Liver (tissue), 9 donors: ENCODE results near the gene MYO16. TPM values are rescaled to one million over a fixed set of nuclear protein-coding genes. Genes with fewer than 3 reads are reported as not detected.

ENCODE experiments used
- DNase-seq: peaks from one replicate; pipeline ENCODE4 v3.0.0-alpha.2; 2017; ENCODE audit warnings: low spot score
- H3K27ac ChIP-seq, 2 donors: one replicate each; pipeline ENCODE4 v1.7.0; 2013; ENCODE audit warnings: inconsistent platforms in 2 of 2, low read length in 2 of 2, control low read depth in 1 of 2, low read depth in 1 of 2, mild to moderate bottlenecking in 1 of 2
- H3K27me3 ChIP-seq, 4 donors: one replicate each; pipeline versions ENCODE4 v1.6.1 to v1.7.0; 2013; ENCODE audit warnings: low read length in 3 of 4, inconsistent platforms in 1 of 4, mild to moderate bottlenecking in 1 of 4, moderate library complexity in 1 of 4; ENCODE audit not compliant: control insufficient read depth in 4 of 4, insufficient read depth in 4 of 4
- H3K36me3 ChIP-seq, 4 donors: one replicate each; pipeline versions ENCODE4 v1.6.1 to v1.7.0; 2013; ENCODE audit warnings: low read length in 3 of 4, mild to moderate bottlenecking in 3 of 4, low read depth in 1 of 4, moderate library complexity in 1 of 4; ENCODE audit not compliant: control insufficient read depth in 4 of 4, insufficient read depth in 3 of 4
- H3K4me1 ChIP-seq, 4 donors: one replicate each; pipeline versions ENCODE4 v1.6.1 to v1.7.0; 2013; ENCODE audit warnings: low read length in 3 of 4, mild to moderate bottlenecking in 3 of 4, moderate library complexity in 1 of 4; ENCODE audit not compliant: control insufficient read depth in 4 of 4, insufficient read depth in 4 of 4
- H3K4me3 ChIP-seq, 3 donors: one replicate each; pipeline versions ENCODE4 v1.6.1 to v1.7.0; 2013; ENCODE audit warnings: low read length in 3 of 3, control low read depth in 1 of 3, low read depth in 1 of 3, mild to moderate bottlenecking in 1 of 3
- H3K9ac ChIP-seq, 2 donors: one replicate each; pipeline ENCODE4 v1.7.0; 2013; ENCODE audit warnings: low read length in 2 of 2, mild to moderate bottlenecking in 2 of 2, moderate library complexity in 2 of 2, control low read depth in 1 of 2, low read depth in 1 of 2
- H3K9me3 ChIP-seq, 4 donors: one replicate each; pipeline versions ENCODE4 v1.6.1 to v1.7.0; 2013; ENCODE audit warnings: low read length in 3 of 4; ENCODE audit not compliant: control insufficient read depth in 4 of 4
- ATF3 ChIP-seq: IDR thresholded peaks from 2 replicates; pipeline ENCODE4 v1.6.1; 2016; ENCODE audit warnings: antibody characterized with exemption
- CTCF ChIP-seq: fragments of 150-350 bp; IDR thresholded peaks from 2 replicates; pipeline ENCODE4 v1.5.1; 2017; ENCODE audit warnings: improper control_type of control experiment, low read depth, low read length; ENCODE audit not compliant: missing input control
- EGR1 ChIP-seq, 2 donors: IDR thresholded peaks; 2 replicates each; pipeline ENCODE4 v1.6.1; 2016 to 2018; ENCODE audit warnings: antibody characterized with exemption in 2 of 2, low read depth in 2 of 2
- FOXA1 ChIP-seq: IDR thresholded peaks from 2 replicates; pipeline ENCODE4 v1.6.1; 2016; ENCODE audit warnings: antibody characterized with exemption
- FOXA2 ChIP-seq: IDR thresholded peaks from 2 replicates; pipeline ENCODE4 v1.6.1; 2016; ENCODE audit warnings: antibody characterized with exemption
- GABPA ChIP-seq, 2 donors: IDR thresholded peaks in 1 of 2; conservative IDR thresholded peaks in 1 of 2; 2 replicates each; pipeline ENCODE4 v1.6.1; 2016; ENCODE audit warnings: antibody characterized with exemption in 2 of 2, mild to moderate bottlenecking in 1 of 2, moderate library complexity in 1 of 2
- HNF4A ChIP-seq, 2 donors: conservative IDR thresholded peaks; 2 replicates each; pipeline ENCODE4 v1.6.1; 2016; ENCODE audit warnings: antibody characterized with exemption in 2 of 2, mild to moderate bottlenecking in 2 of 2
- HNF4G ChIP-seq: IDR thresholded peaks from 2 replicates; pipeline ENCODE4 v1.6.1; 2016; ENCODE audit warnings: antibody characterized with exemption
- JUND ChIP-seq, 2 donors: IDR thresholded peaks; 2 replicates each; pipeline ENCODE4 v1.6.1; 2016; ENCODE audit warnings: antibody characterized with exemption in 2 of 2
- MAX ChIP-seq: IDR thresholded peaks from 2 replicates; pipeline ENCODE4 v1.6.1; 2016; ENCODE audit warnings: antibody characterized with exemption
- NR2F2 ChIP-seq: IDR thresholded peaks from 2 replicates; pipeline ENCODE4 v1.6.1; 2016; ENCODE audit warnings: antibody characterized with exemption
- RAD21 ChIP-seq, 2 donors: IDR thresholded peaks; 2 replicates each; pipeline ENCODE4 v1.6.1; 2016; ENCODE audit warnings: antibody characterized with exemption in 2 of 2, mild to moderate bottlenecking in 2 of 2
- REST ChIP-seq: IDR thresholded peaks from 2 replicates; pipeline ENCODE4 v1.6.1; 2016; ENCODE audit warnings: antibody characterized with exemption, mild to moderate bottlenecking
- RXRA ChIP-seq, 2 donors: IDR thresholded peaks; 2 replicates each; pipeline ENCODE4 v1.6.1; 2017 to 2018; ENCODE audit warnings: antibody characterized with exemption in 2 of 2, mild to moderate bottlenecking in 1 of 2
- SP1 ChIP-seq: IDR thresholded peaks from 2 replicates; pipeline ENCODE4 v1.6.1; 2018; ENCODE audit warnings: antibody characterized with exemption, mild to moderate bottlenecking
- TAF1 ChIP-seq: conservative IDR thresholded peaks from 2 replicates; pipeline ENCODE4 v1.6.1; 2016; ENCODE audit warnings: antibody characterized with exemption, mild to moderate bottlenecking
- YY1 ChIP-seq: IDR thresholded peaks from 2 replicates; pipeline ENCODE4 v1.6.1; 2016; ENCODE audit warnings: antibody characterized with exemption, mild to moderate bottlenecking
- ZBTB33 ChIP-seq: IDR thresholded peaks from 2 replicates; pipeline ENCODE4 v1.6.1; 2016; ENCODE audit warnings: antibody characterized with exemption
- WGBS: extraction: QIAGEN DNeasy Blood & Tissue Kit; methylation state at CpG from one replicate; pipeline ENCODE4 v1.1.7; 2013; 5-methylcytosine and 5-hydroxymethylcytosine counted together
- polyA plus RNA-seq, 2 donors: library from polyadenylated mRNA; stranded (reverse) in 1 of 2; unstranded in 1 of 2; fragments of 200-250 nt in 1 of 2; fragments of >200 nt in 1 of 2; fragmentation: Nextera tagmentation in 1 of 2; extraction: Ambion mirVana in 1 of 2; gene quantifications; one replicate each; pipeline versions ENCODE4 v1.2.1 to v1.2.3, GENCODE V29; 2013 to 2015
- total RNA-seq, 2 donors: library from RNA; depleted of rRNA; stranded (reverse); fragments of >200 nt; gene quantifications; one replicate each; pipeline ENCODE4 v1.2.3, GENCODE V29; 2014
- donor health status: healthy.
- donor health status: healthy.
- donor health status: healthy.
- donor health status: healthy.
- donor health status: healthy.

MYO16 gene
- total and polyA plus RNA-seq, 4 donors: 0.37 to 1.1 (median 0.68) TPM

- H3K4me3 ChIP-seq: no peak overlapping the region
- H3K27me3 ChIP-seq: no peaks in the 10 kb centered on the region
- H3K9ac ChIP-seq: no peak overlapping the region
- TF ChIP-seq TAF1: no peak
- TF ChIP-seq REST: no peak
- TF ChIP-seq HNF4G: no peak
- no peak for TF ChIP-seq JUND (IDR thresholded peaks at IDR 0.05)
- TF ChIP-seq GABPA (IDR thresholded peaks at IDR 0.05 in 1 of 2, conservative IDR thresholded peaks at IDR 0.05 in 1 of 2): no peak
- no peak for TF ChIP-seq SP1
- TF ChIP-seq HNF4A (conservative IDR thresholded peaks at IDR 0.05): no peak
- no peak for TF ChIP-seq FOXA2
- no peak for TF ChIP-seq EGR1 (IDR thresholded peaks at IDR 0.05; ENCODE audit: low read depth in 2 of 2)
- H3K27ac ChIP-seq: no peak overlapping the region
- H3K9me3 ChIP-seq: no peaks in the 10 kb centered on the region
- H3K36me3 ChIP-seq: no peaks in the 10 kb centered on the region
- WGBS: 96% methylated on average over 7 of the region's 7 CpGs
- H3K4me1 ChIP-seq: peaks cover 0 to 6% (median 0%) of the 10 kb centered on the region in 4 donors
- DNase-seq: no peak
Measured at GRCh38 chr13:108943842-108944241, 314.4 kb downstream of the MYO16 start.

- H3K4me3 ChIP-seq: no peak overlapping the region
- peaks cover 0 to 6% (median 0%) of the 10 kb centered on the region in 4 donors for H3K4me1 ChIP-seq
- TF ChIP-seq TAF1: no peak
- TF ChIP-seq ZBTB33: no peak
- TF ChIP-seq HNF4A (conservative IDR thresholded peaks at IDR 0.05): no peak
- no peak for TF ChIP-seq CTCF
- TF ChIP-seq SP1: no peak
- peak; percentile 21 to 31 for TF ChIP-seq RXRA (IDR thresholded peaks at IDR 0.05)
- TF ChIP-seq RAD21 (IDR thresholded peaks at IDR 0.05): no peak
- no peak for TF ChIP-seq REST
- TF ChIP-seq FOXA1: no peak
- no peak for TF ChIP-seq NR2F2
- TF ChIP-seq ATF3: peak; percentile 15
- TF ChIP-seq JUND (IDR thresholded peaks at IDR 0.05): peak in 1 of 2 donors; percentile 51
- TF ChIP-seq YY1: peak; percentile 82
- TF ChIP-seq MAX: no peak
- no peak for TF ChIP-seq FOXA2
- TF ChIP-seq GABPA (IDR thresholded peaks at IDR 0.05 in 1 of 2, conservative IDR thresholded peaks at IDR 0.05 in 1 of 2): no peak
- no peak for TF ChIP-seq EGR1 (IDR thresholded peaks at IDR 0.05; ENCODE audit: low read depth in 2 of 2)
- no peak for TF ChIP-seq HNF4G
- no peaks in the 10 kb centered on the region for H3K27me3 ChIP-seq
- no peak for DNase-seq
- H3K36me3 ChIP-seq: no peaks in the 10 kb centered on the region
- no peaks in the 10 kb centered on the region for H3K9me3 ChIP-seq
- WGBS: 29% methylated on average over 4 of the region's 4 CpGs
- H3K27ac ChIP-seq: no peak overlapping the region
- no peak overlapping the region for H3K9ac ChIP-seq
Measured at GRCh38 chr13:108944760-108945159, 315.3 kb downstream of the MYO16 start.
